Measurements from ENCODE around the gene CNTNAP2. TPM values are rescaled to one million over a fixed set of nuclear protein-coding genes. Genes with fewer than 3 reads are reported as not detected.

Gene CNTNAP2
- total and polyA plus RNA-seq, 2 of the 13 experiments (the other 11 are each of a cell fraction or from before 2014, with no cell fraction given): 0.40 to 0.42 TPM

DNA sequence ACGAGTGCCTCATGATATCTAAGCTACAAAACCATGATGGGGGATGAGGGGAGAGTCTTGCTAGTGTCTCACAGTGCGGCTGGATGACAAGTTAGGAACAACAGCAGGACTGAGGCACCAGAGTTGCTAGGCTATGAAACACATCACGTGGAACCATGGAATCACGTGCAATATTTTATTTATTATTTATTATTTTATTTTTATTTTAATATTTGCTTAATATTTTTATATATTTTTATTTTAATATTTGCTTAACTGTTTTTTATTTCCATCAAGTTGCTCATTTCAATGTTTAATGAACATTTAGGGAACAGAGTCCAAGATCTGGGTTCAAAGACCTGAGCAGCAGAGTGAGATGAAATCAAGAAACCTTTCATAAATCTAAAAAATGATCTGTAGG lies 614.6 kb downstream of the CNTNAP2 start (continued):
- TF ChIP-seq, protein P1, sequence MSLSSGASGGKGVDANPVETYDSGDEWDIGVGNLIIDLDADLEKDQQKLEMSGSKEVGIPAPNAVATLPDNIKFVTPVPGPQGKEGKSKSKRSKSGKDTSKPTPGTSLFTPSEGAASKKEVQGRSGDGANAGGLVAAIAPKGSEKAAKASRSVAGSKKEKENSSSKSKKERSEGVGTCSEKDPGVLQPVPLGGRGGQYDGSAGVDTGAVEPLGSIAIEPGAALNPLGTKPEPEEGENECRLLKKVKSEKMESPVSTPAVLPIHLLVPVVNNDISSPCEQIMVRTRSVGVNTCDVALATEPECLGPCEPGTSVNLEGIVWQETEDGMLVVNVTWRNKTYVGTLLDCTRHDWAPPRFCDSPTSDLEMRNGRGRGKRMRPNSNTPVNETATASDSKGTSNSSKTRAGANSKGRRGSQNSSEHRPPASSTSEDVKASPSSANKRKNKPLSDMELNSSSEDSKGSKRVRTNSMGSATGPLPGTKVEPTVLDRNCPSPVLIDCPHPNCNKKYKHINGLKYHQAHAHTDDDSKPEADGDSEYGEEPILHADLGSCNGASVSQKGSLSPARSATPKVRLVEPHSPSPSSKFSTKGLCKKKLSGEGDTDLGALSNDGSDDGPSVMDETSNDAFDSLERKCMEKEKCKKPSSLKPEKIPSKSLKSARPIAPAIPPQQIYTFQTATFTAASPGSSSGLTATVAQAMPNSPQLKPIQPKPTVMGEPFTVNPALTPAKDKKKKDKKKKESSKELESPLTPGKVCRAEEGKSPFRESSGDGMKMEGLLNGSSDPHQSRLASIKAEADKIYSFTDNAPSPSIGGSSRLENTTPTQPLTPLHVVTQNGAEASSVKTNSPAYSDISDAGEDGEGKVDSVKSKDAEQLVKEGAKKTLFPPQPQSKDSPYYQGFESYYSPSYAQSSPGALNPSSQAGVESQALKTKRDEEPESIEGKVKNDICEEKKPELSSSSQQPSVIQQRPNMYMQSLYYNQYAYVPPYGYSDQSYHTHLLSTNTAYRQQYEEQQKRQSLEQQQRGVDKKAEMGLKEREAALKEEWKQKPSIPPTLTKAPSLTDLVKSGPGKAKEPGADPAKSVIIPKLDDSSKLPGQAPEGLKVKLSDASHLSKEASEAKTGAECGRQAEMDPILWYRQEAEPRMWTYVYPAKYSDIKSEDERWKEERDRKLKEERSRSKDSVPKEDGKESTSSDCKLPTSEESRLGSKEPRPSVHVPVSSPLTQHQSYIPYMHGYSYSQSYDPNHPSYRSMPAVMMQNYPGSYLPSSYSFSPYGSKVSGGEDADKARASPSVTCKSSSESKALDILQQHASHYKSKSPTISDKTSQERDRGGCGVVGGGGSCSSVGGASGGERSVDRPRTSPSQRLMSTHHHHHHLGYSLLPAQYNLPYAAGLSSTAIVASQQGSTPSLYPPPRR (CRISPR knock-in tag; IDR thresholded peaks at IDR 0.05; ENCODE audit: borderline replicate concordance): no peak

DNA sequence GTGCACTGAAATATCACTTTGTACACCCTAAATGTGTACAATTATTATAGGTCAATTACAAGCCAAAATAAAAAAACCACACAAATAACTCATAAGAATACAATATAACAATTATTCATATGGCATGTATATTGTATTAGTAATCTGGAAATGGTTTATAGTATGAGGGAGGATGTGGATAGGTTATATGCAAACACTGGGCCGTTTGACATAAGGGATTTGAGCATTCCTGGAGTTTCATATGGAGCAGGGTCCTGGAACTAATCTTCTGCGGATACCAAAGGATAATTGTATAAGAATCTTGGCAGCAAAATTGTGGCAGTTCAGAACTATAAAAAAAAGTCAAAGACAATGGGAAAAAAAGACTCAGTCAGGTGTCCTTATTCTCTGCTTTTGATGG lies 619.4 kb downstream of the CNTNAP2 start:
- Histone ChIP-seq H2AFZ (ENCODE audit: low read length) (no peak overlapping the region), H3K36me3 (replicated peaks in 1 of 2; ENCODE audit: control insufficient read depth in 1 of 2, insufficient read depth in 2 of 2, low read length in 2 of 2) (no peaks in the 10 kb centered on the region), H3K9me3 (ENCODE audit: low read length) (peaks cover 70% of the 10 kb centered on the region), H3K27me3 (ENCODE audit: control insufficient read depth in 1 of 2, insufficient read depth in 2 of 2, low read length in 2 of 2) (no peaks in the 10 kb centered on the region), H3K4me2 (ENCODE audit: low read depth, low read length) (no peak overlapping the region), H3K79me2 (ENCODE audit: insufficient read depth, low read length) (no peaks in the 10 kb centered on the region), H3K9ac (ENCODE audit: insufficient read depth, low read depth, low read length) (no peak overlapping the region), H3K4me3 (replicated peaks in 1 of 3; ENCODE audit: insufficient read depth in 1 of 3, low read depth in 2 of 3, low read length in 3 of 3) (no peak overlapping the region), H3K27ac (ENCODE audit: extremely low read length, insufficient read depth, low read length) (no peak overlapping the region), H3K4me1 (ENCODE audit: insufficient read depth, low read length) (no peaks in the 10 kb centered on the region), H4K20me1 (ENCODE audit: insufficient read depth, low read length) (no peaks in the 10 kb centered on the region)
- ATAC-seq: no peak
- in situ Hi-C loops (cut with HindIII; ENCODE audit: extremely low pct_ligation_motif_present, low pct_unique_long_range_greater_than_20kb): no loop called here
- no peak for DNase-seq (ENCODE audit: low spot score)
- POLR2A ChIA-PET: no interaction called here
- BruUV-seq (replicated peaks): no TSS peak
- TF ChIP-seq JUN (CRISPR knock-in tag; IDR thresholded peaks at IDR 0.05): no peak
- no peak for TF ChIP-seq RFX3 (CRISPR knock-in tag; IDR thresholded peaks at IDR 0.05)
- TF ChIP-seq, protein P2, sequence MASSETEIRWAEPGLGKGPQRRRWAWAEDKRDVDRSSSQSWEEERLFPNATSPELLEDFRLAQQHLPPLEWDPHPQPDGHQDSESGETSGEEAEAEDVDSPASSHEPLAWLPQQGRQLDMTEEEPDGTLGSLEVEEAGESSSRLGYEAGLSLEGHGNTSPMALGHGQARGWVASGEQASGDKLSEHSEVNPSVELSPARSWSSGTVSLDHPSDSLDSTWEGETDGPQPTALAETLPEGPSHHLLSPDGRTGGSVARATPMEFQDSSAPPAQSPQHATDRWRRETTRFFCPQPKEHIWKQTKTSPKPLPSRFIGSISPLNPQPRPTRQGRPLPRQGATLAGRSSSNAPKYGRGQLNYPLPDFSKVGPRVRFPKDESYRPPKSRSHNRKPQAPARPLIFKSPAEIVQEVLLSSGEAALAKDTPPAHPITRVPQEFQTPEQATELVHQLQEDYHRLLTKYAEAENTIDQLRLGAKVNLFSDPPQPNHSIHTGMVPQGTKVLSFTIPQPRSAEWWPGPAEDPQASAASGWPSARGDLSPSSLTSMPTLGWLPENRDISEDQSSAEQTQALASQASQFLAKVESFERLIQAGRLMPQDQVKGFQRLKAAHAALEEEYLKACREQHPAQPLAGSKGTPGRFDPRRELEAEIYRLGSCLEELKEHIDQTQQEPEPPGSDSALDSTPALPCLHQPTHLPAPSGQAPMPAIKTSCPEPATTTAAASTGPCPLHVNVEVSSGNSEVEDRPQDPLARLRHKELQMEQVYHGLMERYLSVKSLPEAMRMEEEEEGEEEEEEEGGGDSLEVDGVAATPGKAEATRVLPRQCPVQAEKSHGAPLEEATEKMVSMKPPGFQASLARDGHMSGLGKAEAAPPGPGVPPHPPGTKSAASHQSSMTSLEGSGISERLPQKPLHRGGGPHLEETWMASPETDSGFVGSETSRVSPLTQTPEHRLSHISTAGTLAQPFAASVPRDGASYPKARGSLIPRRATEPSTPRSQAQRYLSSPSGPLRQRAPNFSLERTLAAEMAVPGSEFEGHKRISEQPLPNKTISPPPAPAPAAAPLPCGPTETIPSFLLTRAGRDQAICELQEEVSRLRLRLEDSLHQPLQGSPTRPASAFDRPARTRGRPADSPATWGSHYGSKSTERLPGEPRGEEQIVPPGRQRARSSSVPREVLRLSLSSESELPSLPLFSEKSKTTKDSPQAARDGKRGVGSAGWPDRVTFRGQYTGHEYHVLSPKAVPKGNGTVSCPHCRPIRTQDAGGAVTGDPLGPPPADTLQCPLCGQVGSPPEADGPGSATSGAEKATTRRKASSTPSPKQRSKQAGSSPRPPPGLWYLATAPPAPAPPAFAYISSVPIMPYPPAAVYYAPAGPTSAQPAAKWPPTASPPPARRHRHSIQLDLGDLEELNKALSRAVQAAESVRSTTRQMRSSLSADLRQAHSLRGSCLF (CRISPR knock-in tag; IDR thresholded peaks at IDR 0.05; ENCODE audit: borderline replicate concordance): no peak
- TF ChIP-seq, protein P3, sequence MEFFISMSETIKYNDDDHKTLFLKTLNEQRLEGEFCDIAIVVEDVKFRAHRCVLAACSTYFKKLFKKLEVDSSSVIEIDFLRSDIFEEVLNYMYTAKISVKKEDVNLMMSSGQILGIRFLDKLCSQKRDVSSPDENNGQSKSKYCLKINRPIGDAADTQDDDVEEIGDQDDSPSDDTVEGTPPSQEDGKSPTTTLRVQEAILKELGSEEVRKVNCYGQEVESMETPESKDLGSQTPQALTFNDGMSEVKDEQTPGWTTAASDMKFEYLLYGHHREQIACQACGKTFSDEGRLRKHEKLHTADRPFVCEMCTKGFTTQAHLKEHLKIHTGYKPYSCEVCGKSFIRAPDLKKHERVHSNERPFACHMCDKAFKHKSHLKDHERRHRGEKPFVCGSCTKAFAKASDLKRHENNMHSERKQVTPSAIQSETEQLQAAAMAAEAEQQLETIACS (CRISPR knock-in tag; IDR thresholded peaks at IDR 0.05): no peak
- TF ChIP-seq, protein P4, sequence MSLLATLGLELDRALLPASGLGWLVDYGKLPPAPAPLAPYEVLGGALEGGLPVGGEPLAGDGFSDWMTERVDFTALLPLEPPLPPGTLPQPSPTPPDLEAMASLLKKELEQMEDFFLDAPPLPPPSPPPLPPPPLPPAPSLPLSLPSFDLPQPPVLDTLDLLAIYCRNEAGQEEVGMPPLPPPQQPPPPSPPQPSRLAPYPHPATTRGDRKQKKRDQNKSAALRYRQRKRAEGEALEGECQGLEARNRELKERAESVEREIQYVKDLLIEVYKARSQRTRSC (CRISPR knock-in tag; IDR thresholded peaks at IDR 0.05; ENCODE audit: low read depth): no peak
- WGBS (ENCODE audit: low lambda C conversion rate): 27% methylated on average over 2 of the region's 2 CpGs
- intact Hi-C loops (cut with micrococcal nuclease; ENCODE audit: unreplicated experiment): no loop called here
- no peak for FAIRE-seq
- CTCF ChIA-PET (ENCODE audit: low intra/inter-chr PET ratio, low total read pairs): no interaction called here
